Hepatic stellate cell (primary cell): ENCODE measurements around the gene ZBTB42.

Experiments
- DNase-seq: peaks from one replicate; pipeline ENCODE4 v3.0.0; 2011; ENCODE audit warnings: low spot score

The ZBTB42 gene

GRCh38 chr14:104795781-104796686, 4.9 kb upstream of the ZBTB42 start:
- peak; percentile 89 for DNase-seq

DNA sequence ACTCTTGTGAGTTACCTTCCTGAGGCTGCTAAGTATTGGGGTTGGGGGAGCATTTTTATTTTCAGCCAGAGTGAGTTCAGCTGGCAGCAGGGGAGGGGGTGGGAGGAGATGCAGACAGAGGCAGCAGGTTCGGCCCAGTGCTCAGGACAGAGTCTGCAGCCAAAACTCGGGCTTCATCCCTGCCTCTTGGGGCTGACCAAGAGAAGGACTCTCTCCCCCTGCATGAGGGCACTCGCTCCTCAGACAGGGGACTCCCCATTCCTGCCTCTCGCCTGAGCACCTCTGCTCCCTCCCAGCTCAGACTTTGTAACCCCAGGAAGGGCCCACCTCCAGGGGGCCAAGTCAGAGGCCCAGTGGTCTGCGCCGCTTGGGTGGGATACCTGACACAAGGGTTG, 4.2 kb upstream of the ZBTB42 start:
- DNase-seq: no peak

DNA sequence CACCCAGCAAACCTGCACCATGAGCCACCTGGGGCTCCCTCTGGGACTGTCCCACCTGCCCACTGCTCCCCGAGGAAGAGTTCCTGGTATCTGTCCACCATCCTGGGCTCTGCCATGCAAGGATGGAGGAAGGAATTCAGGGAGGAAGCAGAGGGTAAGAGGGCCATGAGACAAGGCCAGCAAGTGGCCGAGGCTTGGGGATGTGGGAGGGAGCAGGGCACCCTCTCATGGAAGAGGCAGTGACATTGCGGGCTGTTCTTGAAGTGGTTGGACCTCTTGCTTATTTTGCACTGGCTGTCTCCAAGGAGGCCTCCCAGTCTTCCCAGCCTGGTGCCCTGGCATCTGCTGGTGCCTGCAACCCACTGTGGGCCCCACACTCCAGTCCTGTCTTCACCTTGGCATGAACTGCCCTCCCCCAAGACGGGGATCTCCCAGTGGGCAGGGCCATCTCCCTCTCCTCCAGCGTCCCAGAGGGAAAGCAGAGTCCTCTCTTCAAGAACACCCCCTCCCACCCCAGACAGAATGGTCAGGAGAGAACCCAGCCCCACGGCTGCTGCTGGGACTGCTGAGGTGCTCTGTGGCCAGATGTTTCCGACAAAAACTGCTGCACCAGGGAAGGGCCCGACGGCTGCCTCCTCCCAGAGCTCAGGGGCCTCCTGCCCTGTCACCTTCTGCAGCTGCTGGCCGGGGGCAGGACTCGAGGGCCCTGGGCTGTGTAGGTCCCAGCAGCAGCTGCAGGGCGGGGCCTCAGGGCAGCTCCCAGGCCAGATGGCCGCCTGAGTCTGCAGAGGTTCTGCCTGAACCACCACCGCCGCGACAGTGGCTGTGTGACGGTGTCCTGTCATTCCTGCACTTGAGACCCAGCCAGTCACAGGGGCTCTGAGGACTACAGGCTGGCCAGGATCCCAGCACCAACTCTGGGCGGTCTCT, 3.5 kb upstream of the ZBTB42 start:
- DNase-seq: no peak

- DNase-seq: no peak
These were observed 2.3 kb upstream of the ZBTB42 start for GRCh38 chr14:104798300-104799243.

GRCh38 chr14:104799244-104800014, 1.5 kb upstream of the ZBTB42 start:
- no peak for DNase-seq

- peak; percentile 89 for DNase-seq
These were observed 708 bp upstream of the ZBTB42 start for GRCh38 chr14:104800015-104800770.

GRCh38 chr14:104801520-104802393, 856 bp downstream of the ZBTB42 start:
- DNase-seq: no peak

- DNase-seq: no peak
These were observed 1.7 kb downstream of the ZBTB42 start for GRCh38 chr14:104802394-104803184.

GRCh38 chr14:104803280-104803911, 2.5 kb downstream of the ZBTB42 start:
- DNase-seq: no peak

DNA sequence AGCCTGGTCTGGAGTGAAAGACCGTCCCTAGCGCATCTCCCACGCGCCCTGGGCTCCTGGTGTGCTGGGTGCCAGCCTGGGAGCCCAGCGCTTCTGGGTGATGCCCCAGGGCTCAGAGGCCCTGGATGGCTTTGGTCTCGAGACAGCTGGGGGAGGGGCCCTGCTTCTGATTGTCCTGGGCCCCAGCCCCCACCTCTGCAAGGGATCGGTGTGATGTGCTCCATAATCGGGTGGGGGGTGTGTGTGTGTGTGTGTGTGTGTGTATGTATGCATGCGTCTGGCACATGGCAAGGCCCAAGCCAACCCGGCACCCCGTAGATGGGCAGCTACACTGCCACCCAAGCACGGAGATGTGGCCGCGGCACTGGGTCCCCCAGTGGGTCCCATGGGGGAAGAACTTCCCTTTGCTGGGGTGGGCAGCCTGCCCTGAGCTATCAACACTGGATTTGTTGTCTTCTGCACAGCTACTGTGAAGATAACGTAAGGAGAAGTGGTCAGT, 3.1 kb downstream of the ZBTB42 start:
- DNase-seq: no peak

GRCh38 chr14:104804481-104805325, 3.8 kb downstream of the ZBTB42 start:
- no peak for DNase-seq

- peak; percentile 89 for DNase-seq
These were observed 4.4 kb downstream of the ZBTB42 start for GRCh38 chr14:104805326-104805678.

GRCh38 chr14:104805941-104806624, 5.2 kb downstream of the ZBTB42 start:
- no peak for DNase-seq

GRCh38 chr14:104806625-104807465, 5.9 kb downstream of the ZBTB42 start:
- no peak for DNase-seq

- DNase-seq: no peak
These were observed 7.6 kb downstream of the ZBTB42 start for GRCh38 chr14:104808456-104808855.
